ENCODE data around the gene AP2S1.

Gene AP2S1

DNA sequence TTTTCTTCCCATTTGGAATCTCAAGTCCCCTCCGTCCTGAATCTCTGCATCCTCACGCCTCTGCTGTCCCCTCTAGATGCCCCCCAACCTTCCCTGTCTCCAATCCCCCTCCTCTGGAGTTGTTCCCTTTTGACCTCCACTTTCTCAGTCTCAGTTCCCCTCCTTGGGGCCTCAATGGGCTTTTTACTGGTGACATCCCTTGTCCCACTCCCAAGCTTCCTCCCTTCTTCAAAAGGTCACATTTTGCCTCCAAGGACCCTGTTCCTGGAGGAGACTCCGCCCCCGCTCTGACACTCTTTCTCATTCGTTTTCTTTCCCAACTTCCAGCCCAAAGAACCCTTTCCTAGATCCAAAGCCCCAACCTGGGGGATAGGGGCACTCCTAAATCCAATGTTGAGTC is 1.0 kb downstream of the AP2S1 start:
- TF ChIP-seq, protein P1, sequence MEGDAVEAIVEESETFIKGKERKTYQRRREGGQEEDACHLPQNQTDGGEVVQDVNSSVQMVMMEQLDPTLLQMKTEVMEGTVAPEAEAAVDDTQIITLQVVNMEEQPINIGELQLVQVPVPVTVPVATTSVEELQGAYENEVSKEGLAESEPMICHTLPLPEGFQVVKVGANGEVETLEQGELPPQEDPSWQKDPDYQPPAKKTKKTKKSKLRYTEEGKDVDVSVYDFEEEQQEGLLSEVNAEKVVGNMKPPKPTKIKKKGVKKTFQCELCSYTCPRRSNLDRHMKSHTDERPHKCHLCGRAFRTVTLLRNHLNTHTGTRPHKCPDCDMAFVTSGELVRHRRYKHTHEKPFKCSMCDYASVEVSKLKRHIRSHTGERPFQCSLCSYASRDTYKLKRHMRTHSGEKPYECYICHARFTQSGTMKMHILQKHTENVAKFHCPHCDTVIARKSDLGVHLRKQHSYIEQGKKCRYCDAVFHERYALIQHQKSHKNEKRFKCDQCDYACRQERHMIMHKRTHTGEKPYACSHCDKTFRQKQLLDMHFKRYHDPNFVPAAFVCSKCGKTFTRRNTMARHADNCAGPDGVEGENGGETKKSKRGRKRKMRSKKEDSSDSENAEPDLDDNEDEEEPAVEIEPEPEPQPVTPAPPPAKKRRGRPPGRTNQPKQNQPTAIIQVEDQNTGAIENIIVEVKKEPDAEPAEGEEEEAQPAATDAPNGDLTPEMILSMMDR (IDR thresholded peaks at IDR 0.05; ENCODE audit: control insufficient read depth, extremely low read depth, insufficient read depth): no peak
- peak overlapping the region; percentile 83 for H3K4me3 ChIP-seq (ENCODE audit: low read depth, low read length)
- DNase-seq (ENCODE audit: low read depth): no peak

- TF ChIP-seq, protein P1 (IDR thresholded peaks at IDR 0.05; ENCODE audit: control insufficient read depth, extremely low read depth, insufficient read depth): no peak
- DNase-seq (ENCODE audit: low read depth): no peak
- H3K4me3 ChIP-seq (ENCODE audit: low read depth, low read length): peak overlapping the region; percentile 83; the same call in 1 of the 2 replicates
Measured at GRCh38 chr19:46848389-46848788, 2.3 kb downstream of the AP2S1 start.

GRCh38 chr19:46847528-46847927 is 3.1 kb downstream of the AP2S1 start:
- no peak overlapping the region for H3K4me3 ChIP-seq (ENCODE audit: low read depth, low read length)
- no peak for DNase-seq (ENCODE audit: low read depth)
- TF ChIP-seq, protein P1 (IDR thresholded peaks at IDR 0.05; ENCODE audit: control insufficient read depth, extremely low read depth, insufficient read depth): no peak

GRCh38 chr19:46845959-46846459 is 4.6 kb downstream of the AP2S1 start:
- DNase-seq (ENCODE audit: low read depth): no peak
- TF ChIP-seq, protein P1 (IDR thresholded peaks at IDR 0.05; ENCODE audit: control insufficient read depth, extremely low read depth, insufficient read depth): no peak
- no peak overlapping the region for H3K4me3 ChIP-seq (ENCODE audit: low read depth, low read length)

DNA sequence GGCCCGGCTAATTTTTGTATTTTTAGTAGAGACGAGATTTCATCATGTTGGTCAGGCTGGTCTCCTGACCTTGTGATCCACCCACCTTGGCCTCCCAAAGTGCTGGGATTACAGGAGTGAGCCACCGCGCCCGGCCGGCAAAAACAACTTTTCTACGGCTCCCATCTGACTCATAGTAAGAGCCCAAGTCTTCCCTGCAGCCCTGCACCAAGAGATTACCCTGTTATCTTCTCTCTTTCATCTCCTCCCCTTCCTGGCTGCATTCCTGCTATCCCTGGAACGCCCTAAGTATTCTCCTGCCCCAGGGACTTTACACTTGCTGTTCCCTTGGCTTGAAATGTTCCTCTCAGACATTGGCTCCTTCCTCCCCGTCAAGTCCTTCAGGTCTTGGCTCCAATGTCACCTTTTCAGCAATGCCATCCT is 6.6 kb downstream of the AP2S1 start:
- H3K4me3 ChIP-seq (ENCODE audit: low read depth, low read length): no peak overlapping the region
- TF ChIP-seq, protein P1 (IDR thresholded peaks at IDR 0.05; ENCODE audit: control insufficient read depth, extremely low read depth, insufficient read depth): no peak
- DNase-seq (ENCODE audit: low read depth): no peak

- H3K4me3 ChIP-seq (ENCODE audit: low read depth, low read length): no peak overlapping the region
- no peak for DNase-seq (ENCODE audit: low read depth)
- TF ChIP-seq, protein P1 (IDR thresholded peaks at IDR 0.05; ENCODE audit: control insufficient read depth, extremely low read depth, insufficient read depth): no peak
Measured at GRCh38 chr19:46842791-46843190, 7.9 kb downstream of the AP2S1 start.

DNA sequence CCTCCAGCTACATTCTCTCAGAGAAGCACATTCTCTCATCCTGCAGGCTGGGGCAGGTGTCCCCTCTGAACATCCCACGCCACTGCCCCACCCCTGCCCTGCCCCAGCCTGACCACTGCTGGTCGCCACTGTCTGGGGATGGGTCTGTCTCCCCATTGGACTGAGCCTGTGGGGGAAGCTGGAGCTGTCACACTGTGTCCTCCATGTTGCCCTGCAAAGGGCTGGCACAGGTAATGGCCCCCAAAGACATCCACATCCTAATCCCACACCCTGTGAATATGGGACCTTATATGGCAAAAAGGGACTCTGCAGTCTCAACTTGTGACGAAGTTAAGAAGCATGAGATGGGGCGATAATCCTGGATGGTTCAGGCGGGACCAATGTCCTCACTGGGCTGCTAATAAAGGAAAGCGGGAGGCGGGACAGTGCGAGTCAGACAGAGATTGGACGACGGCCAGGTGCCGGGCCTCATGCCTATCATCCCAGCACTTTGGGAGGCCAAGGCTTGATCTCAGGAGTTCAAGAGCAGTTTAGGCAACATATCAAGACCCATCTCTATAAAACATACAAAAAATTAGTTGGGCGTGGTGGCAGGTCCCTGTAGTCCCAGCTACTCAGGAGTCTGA is 9.1 kb downstream of the AP2S1 start:
- no peak for DNase-seq (ENCODE audit: low read depth)
- H3K4me3 ChIP-seq (ENCODE audit: low read depth, low read length): no peak overlapping the region

More for the DNA sequence above, 9.1 kb downstream of the AP2S1 start:
- TF ChIP-seq, protein P1 (IDR thresholded peaks at IDR 0.05; ENCODE audit: control insufficient read depth, extremely low read depth, insufficient read depth): no peak
